GM10266 (cell line): ENCODE measurements around the gene SPATA7.

ENCODE experiments used
- DNase-seq: peaks from one replicate; pipeline ENCODE4 v3.0.0; 2012; ENCODE audit errors: extremely low spot score
- CTCF ChIP-seq: IDR thresholded peaks from 2 replicates; pipeline ENCODE4 v1.5.1; 2012; ENCODE audit warnings: mild to moderate bottlenecking, low read depth; ENCODE audit not compliant: control insufficient read depth, insufficient read depth; ENCODE audit errors: missing control alignments

SPATA7 gene

DNA sequence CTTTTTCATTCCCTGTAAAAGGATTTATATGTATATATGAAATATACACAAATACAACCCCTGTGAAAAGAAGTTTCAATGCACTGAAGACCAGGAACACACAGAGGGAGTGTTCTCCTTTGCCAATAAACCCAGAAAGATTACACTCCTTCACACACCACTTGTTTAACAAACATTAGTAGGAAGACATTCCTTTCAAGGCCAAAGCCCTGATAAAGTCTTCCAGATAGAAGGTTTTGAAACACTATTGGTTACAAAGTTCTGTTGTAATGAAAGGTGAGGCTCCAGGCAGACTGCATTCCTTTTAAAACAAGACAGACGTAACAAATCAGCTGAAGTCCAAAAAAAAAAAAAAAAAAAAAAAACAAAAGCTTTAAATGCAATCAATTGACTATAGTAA lies 88.3 kb downstream of the SPATA7 start:
- no peak for DNase-seq
- TF ChIP-seq CTCF: no peak

DNA sequence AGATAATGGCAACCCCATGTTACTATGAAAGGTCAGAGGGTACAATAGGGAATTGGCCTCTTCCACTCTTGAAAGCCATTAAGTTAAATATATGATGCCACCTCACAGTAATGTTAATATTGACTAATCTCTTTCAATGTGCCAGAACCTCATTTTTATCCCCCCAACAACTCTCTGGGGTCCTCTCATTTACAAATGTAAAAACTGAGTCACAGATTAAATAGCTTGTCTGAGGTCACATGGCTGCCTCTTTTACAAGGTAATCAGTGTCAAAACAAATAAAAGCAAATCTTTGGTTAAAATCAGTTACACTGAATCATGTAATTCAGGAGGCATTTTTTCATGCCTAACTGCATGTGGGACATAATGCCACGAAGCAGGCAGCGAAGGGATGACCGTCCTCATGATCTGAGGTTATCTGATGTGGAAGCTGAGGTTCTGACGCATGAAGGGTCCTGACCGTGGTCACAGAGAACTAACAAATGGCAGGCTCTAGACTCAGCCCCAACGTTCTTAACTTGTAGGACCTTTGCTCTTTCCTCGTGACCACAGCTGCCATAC lies 90.8 kb downstream of the SPATA7 start:
- no peak for DNase-seq
- no peak for TF ChIP-seq CTCF

DNA sequence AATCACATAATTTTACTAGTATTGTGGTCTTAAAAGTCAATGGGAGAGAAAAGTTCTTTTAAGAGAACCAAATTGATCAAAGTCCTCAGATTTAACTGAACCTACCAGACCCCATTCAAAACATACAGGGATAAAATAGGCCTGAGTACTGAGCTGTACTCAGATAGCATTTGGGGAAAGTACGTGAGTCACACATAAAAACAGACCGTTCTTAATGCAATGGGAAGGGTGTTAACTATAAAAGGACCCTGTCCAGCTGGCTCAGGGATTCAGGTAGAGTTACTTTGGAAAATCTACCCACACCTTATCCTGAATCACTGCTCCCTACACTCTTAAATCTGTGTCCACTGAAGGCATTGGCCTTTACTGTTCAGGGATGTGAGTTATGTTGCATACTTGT lies 91.4 kb downstream of the SPATA7 start:
- TF ChIP-seq CTCF: no peak
- no peak for DNase-seq

- no peak for DNase-seq
- TF ChIP-seq CTCF: no peak
Measured at GRCh38 chr14:88477513-88478250, 92.2 kb downstream of the SPATA7 start.

DNA sequence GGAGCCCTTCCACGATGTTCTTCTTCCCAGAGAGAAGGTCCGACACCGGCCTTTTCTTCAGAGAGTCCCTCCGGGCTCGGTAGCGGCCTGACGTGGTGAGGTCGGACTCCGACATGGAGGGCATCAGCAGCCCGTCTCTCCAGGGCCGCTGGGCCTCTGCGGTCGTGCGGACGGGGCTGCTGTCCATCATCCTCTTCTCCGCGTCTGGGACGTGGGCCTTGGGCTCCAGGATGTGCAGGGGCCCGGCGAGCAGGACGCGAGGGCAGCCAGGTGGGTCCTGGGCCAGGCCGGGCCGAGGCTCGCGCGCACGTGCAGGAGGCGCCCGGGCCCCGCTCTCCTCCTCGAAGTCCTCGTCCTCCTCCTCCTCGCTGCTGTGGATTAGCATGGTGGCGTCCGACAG lies 93.5 kb downstream of the SPATA7 start:
- no peak for DNase-seq
- no peak for TF ChIP-seq CTCF

GRCh38 chr14:88479574-88479987 lies 94.1 kb downstream of the SPATA7 start:
- DNase-seq: no peak

More at GRCh38 chr14:88479574-88479987, 94.1 kb downstream of the SPATA7 start:
- no peak for TF ChIP-seq CTCF
